GM21786 (cell line): ENCODE data around the gene CTTNBP2.

Source experiments
- ATAC-seq: cut with Tn5 transposase; IDR thresholded peaks from one replicate; pipeline ENCODE4 v1.9.1; 2021; ENCODE audit not compliant: unreplicated experiment

Gene CTTNBP2

DNA sequence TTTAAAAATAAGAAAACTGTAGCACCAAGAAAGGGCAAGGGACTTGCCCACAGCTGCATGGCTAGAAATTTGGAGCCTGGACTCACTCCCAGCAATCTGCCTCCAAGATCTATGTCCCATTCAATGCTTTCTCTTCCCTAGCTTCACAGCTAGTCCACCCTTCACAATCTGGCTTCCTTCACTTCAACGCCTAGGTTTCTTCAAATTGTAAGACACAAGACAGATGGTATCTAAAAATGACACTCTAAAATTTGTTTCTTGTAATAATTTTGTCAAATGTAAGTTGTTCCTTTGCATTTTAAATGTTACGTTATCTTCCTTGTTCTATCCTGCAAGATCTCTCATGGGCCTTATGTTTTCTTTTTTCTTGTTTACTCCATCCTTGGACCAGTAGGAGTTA lies 48.6 kb downstream of the CTTNBP2 start:
- no peak for ATAC-seq

DNA sequence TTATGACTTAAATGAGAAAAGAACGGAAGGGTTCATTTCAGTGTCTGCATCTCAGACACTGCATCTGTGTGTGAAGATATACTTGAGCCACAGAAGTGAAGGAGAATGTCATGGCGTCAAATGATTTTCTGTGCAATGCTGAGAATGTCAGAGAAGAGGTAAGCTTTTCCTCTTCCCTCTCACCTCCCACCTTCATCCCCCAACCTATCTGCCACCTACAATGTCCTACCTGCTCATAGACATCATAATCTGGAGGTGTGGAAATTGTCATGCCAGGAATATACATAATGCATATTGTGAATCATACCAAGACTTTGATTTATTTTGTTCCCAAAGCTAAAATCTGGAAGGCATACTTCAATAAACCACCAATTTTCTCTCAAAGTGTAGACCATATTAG lies 53.7 kb downstream of the CTTNBP2 start:
- no peak for ATAC-seq

- ATAC-seq: no peak
Measured at GRCh38 chr7:117818232-117818631, 55.0 kb downstream of the CTTNBP2 start.

DNA sequence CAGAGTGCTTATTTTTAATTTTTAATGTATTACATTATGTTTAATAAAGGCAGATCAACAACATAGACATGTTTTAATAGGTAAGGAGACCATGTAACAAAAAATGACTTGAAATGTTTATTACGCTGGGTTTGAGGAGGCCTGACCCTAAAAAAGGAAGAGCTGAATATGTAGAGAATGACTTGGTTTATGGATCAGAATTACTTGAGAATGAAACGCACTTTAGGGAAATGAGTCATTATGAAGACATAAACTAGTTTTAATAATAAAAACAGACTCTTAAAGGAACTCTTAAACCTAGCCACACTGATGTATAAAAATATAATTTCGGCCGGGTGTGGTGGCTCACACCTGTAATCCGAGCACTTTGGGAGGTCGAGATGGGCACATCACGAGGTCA lies 56.5 kb downstream of the CTTNBP2 start:
- ATAC-seq: no peak

GRCh38 chr7:117811696-117812095 lies 61.5 kb downstream of the CTTNBP2 start:
- no peak for ATAC-seq

DNA sequence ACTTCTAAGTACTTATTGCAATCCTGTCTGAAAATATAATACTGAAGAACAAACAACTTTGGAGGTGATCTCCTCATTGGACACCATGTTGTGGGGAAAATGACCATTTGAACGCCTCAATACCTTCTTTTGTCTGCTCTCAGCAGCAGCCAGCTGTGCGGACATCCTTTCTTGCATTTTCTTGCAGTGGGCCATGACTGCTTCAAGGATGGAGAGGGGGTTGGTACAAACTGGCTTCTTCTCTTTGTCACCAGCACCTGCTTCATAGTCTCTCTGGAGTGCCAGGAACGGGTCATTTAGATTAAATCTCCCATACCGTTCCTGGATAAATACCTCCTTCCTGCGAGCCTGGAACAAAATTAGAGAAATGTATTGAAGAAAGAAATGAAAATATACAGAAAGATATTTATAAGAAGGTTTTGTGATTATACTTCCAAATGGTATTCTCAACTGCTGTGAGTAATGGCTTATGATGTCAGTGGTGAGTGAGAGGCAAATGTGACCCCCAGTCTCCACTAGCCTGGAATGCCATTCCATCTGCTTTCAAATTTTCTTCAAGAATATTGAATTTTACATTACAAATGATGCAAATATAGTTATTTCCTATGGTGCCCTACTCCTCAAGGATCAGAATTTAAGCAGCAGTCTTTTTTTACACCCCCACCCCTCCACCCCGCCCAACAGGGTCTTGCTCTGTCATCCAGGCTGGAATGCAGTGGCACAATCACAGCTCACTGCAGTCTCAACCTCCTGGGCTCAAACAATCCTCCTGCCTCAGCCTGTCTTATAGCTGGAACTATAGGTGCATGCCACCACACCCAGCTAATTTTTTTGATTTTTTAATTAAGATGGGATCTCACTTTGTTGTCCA lies 62.4 kb downstream of the CTTNBP2 start:
- no peak for ATAC-seq

DNA sequence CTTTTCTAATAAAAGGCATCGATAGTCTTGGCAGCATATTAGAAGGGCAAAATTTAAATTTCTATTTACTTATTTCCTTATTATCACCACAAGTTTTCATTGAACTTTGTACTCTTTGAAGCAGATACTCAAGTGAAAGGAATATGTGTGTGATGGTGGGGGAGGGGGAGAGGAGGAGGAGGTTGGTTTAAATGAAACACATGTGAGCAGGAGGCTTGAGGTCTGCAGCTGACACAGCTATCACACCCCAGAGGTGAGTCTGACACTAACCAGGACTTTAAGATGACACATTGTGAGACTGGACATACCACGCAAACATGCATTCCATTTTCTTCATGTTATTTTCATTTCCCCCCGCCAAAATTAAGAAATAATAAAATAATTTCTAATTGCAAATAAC lies 63.3 kb downstream of the CTTNBP2 start:
- no peak for ATAC-seq

- no peak for ATAC-seq
Measured at GRCh38 chr7:117808910-117809705, 64.1 kb downstream of the CTTNBP2 start.

- ATAC-seq: no peak
Measured at GRCh38 chr7:117808341-117808757, 64.9 kb downstream of the CTTNBP2 start.

DNA sequence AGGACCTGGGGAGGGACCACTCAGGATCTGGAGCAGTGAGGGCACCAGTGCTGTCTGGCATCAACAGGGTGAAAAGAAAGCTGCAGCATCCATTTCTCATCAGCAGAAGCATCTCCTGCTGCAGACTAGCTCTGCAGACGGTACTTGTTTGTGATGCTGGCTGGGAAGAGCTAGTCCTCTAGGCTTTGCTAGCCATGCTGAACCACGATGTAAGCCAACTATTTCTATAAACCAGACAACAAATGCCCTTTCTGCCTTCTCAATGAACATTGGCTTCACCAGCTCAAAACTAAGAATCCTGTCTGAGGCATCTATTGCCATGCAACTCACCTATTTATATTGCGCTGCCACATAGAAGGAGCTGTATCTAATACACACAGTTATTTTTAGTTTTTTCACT lies 65.6 kb downstream of the CTTNBP2 start:
- no peak for ATAC-seq

- ATAC-seq: no peak
Measured at GRCh38 chr7:117806011-117806410, 67.2 kb downstream of the CTTNBP2 start.

DNA sequence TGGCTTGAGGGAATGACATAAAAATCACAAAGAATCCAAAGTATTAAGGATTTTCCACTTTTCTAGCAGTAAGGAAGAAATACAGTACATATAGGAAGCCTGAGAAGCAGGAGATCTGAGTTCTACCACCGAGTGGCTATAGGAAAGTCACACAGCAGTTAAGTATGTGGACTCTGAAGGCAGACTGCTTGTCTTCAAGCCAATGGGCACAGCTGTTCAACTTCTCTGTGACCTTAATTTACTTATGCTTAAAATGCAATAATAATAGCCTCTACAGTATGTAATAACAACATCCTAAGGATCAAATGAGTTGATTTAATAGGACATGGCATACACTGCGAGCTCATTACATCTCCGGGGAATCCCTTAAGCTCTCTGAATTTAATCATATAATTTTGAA lies 68.0 kb downstream of the CTTNBP2 start:
- no peak for ATAC-seq

DNA sequence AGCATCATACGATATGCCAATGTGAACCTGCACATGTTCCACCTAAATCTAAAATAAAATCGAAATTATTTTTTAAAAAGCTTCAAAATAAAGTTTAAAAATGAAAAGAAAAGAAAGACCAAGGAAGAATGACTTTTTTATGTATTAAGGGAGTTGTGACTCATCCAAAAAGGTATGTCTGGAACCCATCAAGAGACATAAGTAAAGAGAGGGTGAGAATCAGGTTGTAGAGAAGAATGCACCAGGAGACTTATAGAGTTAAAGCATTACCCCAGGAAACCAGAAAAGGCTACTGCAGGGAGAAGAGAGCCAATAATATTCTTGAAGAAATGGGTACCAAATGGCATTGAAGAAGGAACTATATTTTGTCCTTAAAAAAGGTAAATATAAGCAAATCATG lies 69.8 kb downstream of the CTTNBP2 start:
- no peak for ATAC-seq

- no peak for ATAC-seq
Measured at GRCh38 chr7:117802660-117803059, 70.6 kb downstream of the CTTNBP2 start.

- ATAC-seq: peak; percentile 30
Measured at GRCh38 chr7:117800841-117801240, 72.4 kb downstream of the CTTNBP2 start.

DNA sequence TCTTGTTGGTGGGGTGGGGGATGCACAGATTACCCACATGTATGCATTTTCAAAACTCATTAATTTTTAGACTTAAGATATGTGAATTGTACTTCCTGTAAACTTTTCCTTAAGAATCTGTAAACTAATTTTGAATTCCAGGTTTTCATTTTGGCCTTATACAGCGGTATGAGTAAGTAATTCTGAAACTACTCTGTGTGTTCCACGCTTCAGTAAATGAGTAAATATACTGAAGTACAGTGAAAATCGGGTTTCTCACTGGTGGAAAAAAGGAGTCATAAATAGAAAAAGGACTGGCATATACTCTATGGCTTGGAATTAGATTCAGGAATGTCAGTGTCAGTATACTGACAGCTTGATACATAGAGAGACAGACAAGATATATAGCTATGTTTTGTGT lies 72.8 kb downstream of the CTTNBP2 start:
- ATAC-seq: peak; percentile 37

DNA sequence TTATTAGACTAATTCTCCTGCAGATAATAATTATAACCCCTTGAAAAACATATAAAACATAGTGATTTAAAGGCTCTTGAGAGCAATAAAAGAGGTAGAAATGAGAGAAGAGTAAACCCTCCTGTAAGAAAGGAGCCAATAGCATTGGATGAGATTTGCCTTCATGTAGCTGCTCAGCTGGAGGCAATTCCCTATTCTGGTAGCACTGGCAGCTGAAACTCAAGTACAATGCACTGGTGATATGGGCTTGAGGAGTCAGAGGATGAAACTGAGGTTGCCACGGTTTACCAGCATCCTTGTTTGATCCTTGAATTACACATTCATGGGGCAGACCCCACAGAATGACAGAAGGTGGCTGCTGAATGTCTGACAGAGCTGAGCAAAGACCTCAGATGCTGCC lies 76.4 kb downstream of the CTTNBP2 start:
- ATAC-seq: no peak

- no peak for ATAC-seq
Measured at GRCh38 chr7:117793976-117794375, 79.3 kb downstream of the CTTNBP2 start.

GRCh38 chr7:117793521-117793920 lies 79.7 kb downstream of the CTTNBP2 start:
- no peak for ATAC-seq

DNA sequence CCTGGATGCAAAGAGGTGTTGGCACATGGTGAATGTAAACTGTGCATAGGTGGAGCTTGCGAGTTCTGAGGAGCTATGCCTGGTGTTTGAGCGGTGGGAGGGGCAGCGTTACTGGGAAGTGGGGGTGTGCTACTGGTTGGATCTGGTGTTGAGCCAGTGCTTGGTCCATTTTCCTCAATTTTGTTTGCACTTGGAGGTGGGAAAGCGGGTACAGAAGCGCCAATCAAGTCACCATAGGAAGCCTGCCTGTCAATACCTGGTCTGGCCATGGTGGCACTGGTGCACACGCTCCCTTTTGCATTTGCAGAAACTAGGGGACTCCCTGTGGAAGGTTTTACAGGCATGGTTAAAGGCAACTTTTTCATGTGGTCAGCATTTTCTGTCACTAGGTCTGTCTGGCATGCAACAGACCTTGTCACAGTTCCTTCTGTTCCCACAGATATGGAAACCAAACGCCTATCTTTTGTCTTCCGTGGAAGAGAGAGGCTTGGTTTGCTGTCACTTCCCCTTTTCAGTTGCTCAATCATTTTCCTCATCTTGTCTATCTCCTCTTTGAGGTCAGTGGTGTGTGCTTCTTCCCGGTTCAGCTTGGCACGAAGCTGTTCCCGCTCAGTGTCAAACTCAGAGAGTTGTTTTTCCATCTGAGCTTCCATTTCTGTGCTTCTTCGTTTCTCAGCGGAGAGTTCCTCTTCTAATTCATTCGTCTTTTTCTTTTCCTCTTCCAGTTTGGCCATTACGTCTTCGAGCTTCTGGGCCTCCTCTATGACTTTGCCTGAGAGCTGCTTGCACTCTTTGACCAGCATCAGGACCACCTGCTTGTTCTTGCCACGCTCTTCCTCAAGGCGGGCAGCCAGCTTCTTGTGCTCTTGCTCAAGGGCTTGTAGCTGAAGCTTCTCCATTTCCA lies 81.1 kb downstream of the CTTNBP2 start:
- peak; percentile 63 for ATAC-seq

DNA sequence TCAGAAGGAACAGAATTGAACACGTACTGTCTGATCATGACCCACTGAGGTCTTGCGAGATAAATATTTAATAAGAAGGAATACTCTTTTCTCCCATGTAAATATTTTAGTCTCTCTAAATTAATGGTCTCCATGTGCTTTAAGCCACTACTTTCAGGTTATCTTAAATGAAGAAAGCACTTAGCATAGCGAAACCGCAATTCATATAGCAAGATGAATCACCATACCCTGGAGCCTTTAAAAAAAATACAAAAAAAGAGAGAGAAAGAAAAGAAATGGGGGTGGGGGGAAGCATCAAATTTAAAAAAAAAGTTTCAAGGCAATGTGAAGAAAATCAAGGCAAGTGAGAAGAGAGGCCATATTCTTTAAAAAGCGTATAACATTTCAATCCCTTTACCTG lies 82.5 kb downstream of the CTTNBP2 start:
- no peak for ATAC-seq
